ENCODE measurements around the gene CARMIL3.
"Not testable (repeated sequence)": the region's sequence is repeated elsewhere in the genome, so short reads cannot be mapped to it uniquely, and the experiment has no call there.

Gene CARMIL3

DNA sequence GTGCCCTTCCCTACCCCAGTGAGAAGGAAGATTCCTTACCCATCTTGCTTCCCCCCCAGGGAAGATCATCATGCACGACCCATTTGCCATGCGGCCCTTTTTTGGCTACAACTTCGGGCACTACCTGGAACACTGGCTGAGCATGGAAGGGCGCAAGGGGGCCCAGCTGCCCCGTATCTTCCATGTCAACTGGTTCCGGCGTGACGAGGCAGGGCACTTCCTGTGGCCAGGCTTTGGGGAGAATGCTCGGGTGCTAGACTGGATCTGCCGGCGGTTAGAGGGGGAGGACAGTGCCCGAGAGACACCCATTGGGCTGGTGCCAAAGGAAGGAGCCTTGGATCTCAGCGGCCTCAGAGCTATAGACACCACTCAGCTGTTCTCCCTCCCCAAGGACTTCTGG, 51.6 kb downstream of the CARMIL3 start:
- no peak for DNase-seq (ENCODE audit: low read depth)
- no peak overlapping the region for H3K4me3 ChIP-seq (replicated peaks; ENCODE audit: low read depth, low read length)
- TF ChIP-seq CTCF (IDR thresholded peaks at IDR 0.05; ENCODE audit: low read length, missing control alignments) = no peak

GRCh38 chr14:24105609-24106239, 53.9 kb downstream of the CARMIL3 start:
- not testable (repeated sequence) for DNase-seq (ENCODE audit: low read depth); H3K4me3 ChIP-seq (replicated peaks; ENCODE audit: low read depth, low read length)

GRCh38 chr14:24106672-24107271, 55.0 kb downstream of the CARMIL3 start:
- no peak for TF ChIP-seq CTCF (IDR thresholded peaks at IDR 0.05; ENCODE audit: low read length, missing control alignments)
- H3K4me3 ChIP-seq (replicated peaks; ENCODE audit: low read depth, low read length) = no peak overlapping the region
- DNase-seq (ENCODE audit: low read depth) = no peak

DNA sequence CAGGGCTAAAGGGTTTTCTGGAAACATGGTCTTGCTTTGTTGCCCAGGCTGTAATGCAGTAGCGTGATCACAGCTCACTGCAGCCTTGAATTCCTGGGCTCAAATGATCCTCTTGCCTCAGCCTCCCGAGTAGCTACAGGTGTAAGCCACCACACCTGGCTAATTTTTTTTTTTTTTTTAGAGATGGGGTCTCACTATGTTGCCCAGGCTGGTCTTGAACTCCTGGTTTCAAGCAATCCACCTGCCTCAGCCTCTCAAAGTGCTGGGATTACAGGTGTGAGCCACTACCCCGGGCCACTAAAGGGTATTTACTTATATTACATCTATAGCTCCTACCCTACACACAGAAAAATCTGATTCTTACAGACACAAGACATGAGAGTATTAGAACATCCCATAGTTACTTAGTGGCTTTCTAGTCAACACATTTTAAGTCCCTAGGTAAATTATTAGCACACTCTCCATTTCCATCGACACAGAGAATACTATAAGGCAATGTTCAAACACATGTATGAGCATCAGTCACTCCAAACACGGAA, 56.6 kb downstream of the CARMIL3 start:
- DNase-seq (ENCODE audit: low read depth) = no peak
- TF ChIP-seq CTCF (IDR thresholded peaks at IDR 0.05; ENCODE audit: low read length, missing control alignments) = no peak
- no peak overlapping the region for H3K4me3 ChIP-seq (replicated peaks; ENCODE audit: low read depth, low read length)

- no peak for TF ChIP-seq CTCF (IDR thresholded peaks at IDR 0.05; ENCODE audit: low read length, missing control alignments)
- H3K4me3 ChIP-seq (replicated peaks; ENCODE audit: low read depth, low read length) = no peak overlapping the region
- DNase-seq (ENCODE audit: low read depth) = no peak
Measured at GRCh38 chr14:24110060-24110459, 58.3 kb downstream of the CARMIL3 start.

GRCh38 chr14:24110523-24110922, 58.7 kb downstream of the CARMIL3 start:
- no peak overlapping the region for H3K4me3 ChIP-seq (replicated peaks; ENCODE audit: low read depth, low read length)
- no peak for TF ChIP-seq CTCF (IDR thresholded peaks at IDR 0.05; ENCODE audit: low read length, missing control alignments)
- DNase-seq (ENCODE audit: low read depth) = no peak

DNA sequence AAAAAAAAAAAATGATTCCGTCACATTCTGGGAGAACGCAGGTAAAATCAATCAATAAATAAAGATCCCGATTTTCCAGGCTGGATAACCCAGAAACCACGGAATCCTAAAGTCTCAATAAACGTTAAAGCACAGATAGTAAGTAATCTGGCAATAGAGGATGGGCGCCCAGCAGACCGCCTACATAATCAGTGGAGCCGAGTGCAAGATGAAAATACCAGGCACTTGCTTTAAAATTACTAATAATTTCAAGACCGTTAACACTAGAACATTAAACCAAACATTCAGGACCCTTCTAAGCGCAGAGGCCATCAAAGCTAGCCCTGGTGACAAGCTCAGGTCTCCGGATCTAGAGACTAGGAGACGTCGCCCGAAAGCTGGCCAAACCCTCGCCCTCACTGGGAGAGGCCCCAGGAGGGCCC, 61.6 kb downstream of the CARMIL3 start:
- DNase-seq (ENCODE audit: low read depth) = no peak
- TF ChIP-seq CTCF (IDR thresholded peaks at IDR 0.05; ENCODE audit: low read length, missing control alignments) = no peak
- H3K4me3 ChIP-seq (replicated peaks; ENCODE audit: low read depth, low read length) = peak overlapping the region; percentile 96
